Pancreas (tissue), 10 donors: ENCODE measurements around the gene KRTAP9-4. TPM values are rescaled to one million over a fixed set of nuclear protein-coding genes. Genes with fewer than 3 reads are reported as not detected.
"Not testable (repeated sequence)": the region's sequence is repeated elsewhere in the genome, so short reads cannot be mapped to it uniquely, and the experiment has no call there.

Experiments
- ATAC-seq, 4 donors: fragments of 200-7000 bp; cut with Tn5 transposase; one replicate each; pipeline versions ENCODE4 v1.8.0 to v1.9.1; 2020; ENCODE audit warnings: mild to moderate bottlenecking in 4 of 4, moderate library complexity in 4 of 4
- DNase-seq, 6 donors: peaks; one replicate each; pipeline ENCODE4 v3.0.0-alpha.2; 2020
- FAIRE-seq: peaks from 2 replicates; lab custom pipeline; 2012; peaks lifted over from hg19 to GRCh38; lab: Jason Lieb, UNC
- H3K27ac ChIP-seq, 4 donors: fragments of 200-600 bp; sonication (generic); 1 replicate in 3 of 4; 2 replicates in 1 of 4; pipeline versions ENCODE4 v1.5.0 to v1.8.0; 2020
- H3K27me3 ChIP-seq, 4 donors: fragments of 200-600 bp; one replicate each; pipeline ENCODE4 v1.8.0; 2021
- H3K36me3 ChIP-seq, 3 donors: fragments of 200-600 bp; sonication (generic) in 1 of 3; one replicate each; pipeline versions ENCODE4 v1.5.0 to v1.8.0; 2020 to 2021
- H3K4me1 ChIP-seq, 3 donors: fragments of 200-600 bp; one replicate each; pipeline ENCODE4 v1.8.0; 2021
- H3K4me3 ChIP-seq, 4 donors: fragments of 200-600 bp; sonication (generic) in 2 of 4; one replicate each; pipeline versions ENCODE4 v1.5.0 to v1.8.0; 2020 to 2021
- H3K9me3 ChIP-seq, 4 donors: fragments of 200-600 bp; one replicate each; pipeline ENCODE4 v1.8.0; 2021
- WGBS, 2 donors: extraction: QIAGEN DNeasy Blood & Tissue Kit; methylation state at CpG; one replicate each; pipeline ENCODE4 v1.1.7; 2013; 5-methylcytosine and 5-hydroxymethylcytosine counted together
- intact Hi-C, 3 donors: fragments of 100-400 bp; cut with DNase I; formaldehyde crosslinking; loops; one replicate each; pipeline versions ENCODE4 v1.11.1 to v1.14.2; 2022
- polyA plus RNA-seq, 2 donors: library from polyadenylated mRNA; stranded (reverse); fragments of 200-250 nt; gene quantifications; one replicate each; pipeline ENCODE4 v1.2.3, GENCODE V29; 2013
- total RNA-seq, 6 donors: library from RNA; stranded (reverse); fragmentation: NEBNext Ultra II Directional in 4 of 6; extraction: Animal tissue kit (Norgen Biotek cat#: 25700) in 4 of 6; gene quantifications; one replicate each; pipeline versions ENCODE4 v1.2.1 to v1.2.4, GENCODE V29; 2021 to 2023
- TF ChIP-seq, protein P1 (sequence below), 4 donors: fragments of 200-600 bp; sonication (generic) in 3 of 4; IDR thresholded peaks; one replicate each; pipeline versions ENCODE4 v1.5.0 to v1.8.0; 2021; ENCODE audit warnings: antibody characterized with exemption in 4 of 4
- donor health status: healthy with polysubstance abuse.
- donor health status: DM: no; HTN: no; CAD: no; lungs with moderate emphysema.
- donor health status: DM: no; HTN: no; CAD: no.
- donor health status: control.
- donor health status: control.
- donor health status: Bipolar disorder and iron deficiency.
- donor health status: DM: yes; HTN: yes; CAD: no.
- donor health status: DM: no; HTN: no; CAD: no.
- donor health status: DM: no; HTN: no; CAD: no.
- donor health status: DM: yes; HTN: yes; CAD: no.

Gene KRTAP9-4
- total and polyA plus RNA-seq, 8 donors: not detected

DNA sequence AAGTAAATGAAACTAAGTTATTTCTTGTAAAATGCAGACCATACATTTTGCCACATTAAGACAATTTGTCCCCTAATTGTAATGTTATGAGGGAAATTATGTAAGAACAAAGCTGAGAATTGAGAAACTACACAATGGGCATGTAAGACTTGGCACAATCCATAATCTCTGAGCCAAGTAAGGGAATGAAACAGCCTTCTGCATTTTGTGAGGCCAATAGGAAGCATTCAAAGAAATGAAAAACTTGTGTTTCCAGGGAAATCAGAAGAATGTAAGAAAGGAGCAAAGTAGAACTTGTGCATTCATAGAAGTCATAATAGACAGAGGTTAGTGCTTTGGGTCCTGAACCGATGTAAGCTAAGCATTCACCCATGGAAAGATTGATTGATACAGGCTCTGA is 1.8 kb downstream of the KRTAP9-4 start:
- Histone ChIP-seq H3K4me3 (no peak overlapping the region), H3K9me3 (no peaks in the 10 kb centered on the region), H3K4me1 (no peaks in the 10 kb centered on the region), H3K36me3 (no peaks in the 10 kb centered on the region), H3K27ac (no peak overlapping the region), H3K27me3 (no peaks in the 10 kb centered on the region)
- DNase-seq: no peak
- 78 to 82% methylated on average over 1 of the region's 1 CpG for WGBS, 2 donors
- TF ChIP-seq, protein P1, sequence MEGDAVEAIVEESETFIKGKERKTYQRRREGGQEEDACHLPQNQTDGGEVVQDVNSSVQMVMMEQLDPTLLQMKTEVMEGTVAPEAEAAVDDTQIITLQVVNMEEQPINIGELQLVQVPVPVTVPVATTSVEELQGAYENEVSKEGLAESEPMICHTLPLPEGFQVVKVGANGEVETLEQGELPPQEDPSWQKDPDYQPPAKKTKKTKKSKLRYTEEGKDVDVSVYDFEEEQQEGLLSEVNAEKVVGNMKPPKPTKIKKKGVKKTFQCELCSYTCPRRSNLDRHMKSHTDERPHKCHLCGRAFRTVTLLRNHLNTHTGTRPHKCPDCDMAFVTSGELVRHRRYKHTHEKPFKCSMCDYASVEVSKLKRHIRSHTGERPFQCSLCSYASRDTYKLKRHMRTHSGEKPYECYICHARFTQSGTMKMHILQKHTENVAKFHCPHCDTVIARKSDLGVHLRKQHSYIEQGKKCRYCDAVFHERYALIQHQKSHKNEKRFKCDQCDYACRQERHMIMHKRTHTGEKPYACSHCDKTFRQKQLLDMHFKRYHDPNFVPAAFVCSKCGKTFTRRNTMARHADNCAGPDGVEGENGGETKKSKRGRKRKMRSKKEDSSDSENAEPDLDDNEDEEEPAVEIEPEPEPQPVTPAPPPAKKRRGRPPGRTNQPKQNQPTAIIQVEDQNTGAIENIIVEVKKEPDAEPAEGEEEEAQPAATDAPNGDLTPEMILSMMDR (IDR thresholded peaks at IDR 0.05): no peak
- ATAC-seq: no peak
- intact Hi-C loops: no loop called here
- FAIRE-seq: no peak

DNA sequence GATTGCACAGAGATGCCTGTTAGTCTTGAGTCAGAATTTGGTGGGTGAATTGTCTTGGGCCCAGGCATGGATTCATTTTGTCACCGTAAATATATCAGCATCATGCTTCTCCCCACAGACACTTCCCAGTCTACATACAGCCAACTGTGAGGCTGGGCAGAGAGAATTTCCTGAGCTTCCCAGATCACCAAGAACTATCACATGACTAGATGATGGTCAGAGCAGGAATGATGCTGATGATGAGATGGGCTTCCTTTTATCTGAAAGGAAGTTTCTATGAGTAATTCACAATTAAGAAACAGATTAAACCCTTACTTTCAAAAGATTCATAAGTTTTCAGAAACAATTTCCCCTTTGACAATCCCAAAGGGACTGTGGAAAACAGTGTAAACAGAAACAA is 5.4 kb downstream of the KRTAP9-4 start:
- 0 to 52% methylated on average over 1 of the region's 1 CpG for WGBS, 2 donors
- ATAC-seq (no peak), FAIRE-seq (no peak), DNase-seq (no peak)
- Histone ChIP-seq H3K4me3 (no peak overlapping the region), H3K9me3 (no peaks in the 10 kb centered on the region), H3K27ac (no peak overlapping the region), H3K36me3 (no peaks in the 10 kb centered on the region), H3K27me3 (no peaks in the 10 kb centered on the region), H3K4me1 (no peaks in the 10 kb centered on the region)
- TF ChIP-seq, protein P1 (IDR thresholded peaks at IDR 0.05): no peak
- intact Hi-C loops: no loop called here

DNA sequence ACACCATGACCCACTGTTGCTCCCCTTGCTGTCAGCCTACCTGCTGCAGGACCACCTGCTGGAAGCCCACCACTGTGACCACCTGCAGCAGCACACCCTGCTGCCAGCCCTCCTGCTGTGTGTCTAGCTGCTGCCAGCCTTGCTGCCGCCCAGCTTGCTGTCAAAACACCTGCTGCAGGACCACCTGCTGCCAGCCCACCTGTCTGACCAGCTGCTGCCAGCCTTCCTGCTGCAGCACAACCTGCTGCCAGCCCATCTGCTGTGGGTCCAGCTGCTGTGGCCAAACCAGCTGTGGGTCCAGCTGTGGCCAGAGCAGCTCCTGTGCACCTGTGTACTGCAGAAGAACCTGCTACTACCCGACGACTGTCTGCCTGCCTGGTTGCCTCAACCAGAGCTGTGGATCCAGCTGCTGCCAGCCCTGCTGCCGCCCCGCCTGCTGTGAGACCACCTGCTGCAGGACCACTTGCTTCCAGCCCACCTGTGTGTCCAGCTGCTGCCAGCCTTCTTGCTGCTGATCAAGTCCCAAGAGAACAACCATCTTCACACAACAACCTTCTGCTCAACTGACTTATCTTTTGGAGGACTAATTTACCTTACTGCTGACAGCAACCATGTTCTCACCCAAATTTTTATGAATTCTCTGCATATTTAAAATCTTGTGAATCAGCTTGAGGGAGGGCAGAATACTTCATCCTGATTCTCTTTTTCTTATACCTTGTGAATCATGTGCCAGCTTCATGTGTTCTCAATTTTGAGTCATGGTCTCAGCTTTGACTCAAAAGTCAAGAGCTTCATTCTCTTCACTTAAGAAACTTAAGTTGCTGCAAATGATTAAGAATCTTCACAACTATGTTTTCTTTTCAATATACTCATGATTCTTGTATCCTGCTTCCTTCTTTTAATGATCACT is 6.1 kb downstream of the KRTAP9-4 start, which contains the start of gene KRTAP9-9:
KRTAP9-9 (plus strand) TSS at position 4 of the 910 bp plus-strand sequence.
- H3K4me3 ChIP-seq, ATAC-seq, H3K4me1 ChIP-seq, H3K27ac ChIP-seq, H3K27me3 ChIP-seq, intact Hi-C loops, H3K9me3 ChIP-seq, FAIRE-seq, H3K36me3 ChIP-seq: not testable (repeated sequence)
- WGBS, 2 donors: 52 to 53% methylated on average over 5 of the region's 5 CpGs
- peak in 1 of 6 donors; percentile 18 for DNase-seq

DNA sequence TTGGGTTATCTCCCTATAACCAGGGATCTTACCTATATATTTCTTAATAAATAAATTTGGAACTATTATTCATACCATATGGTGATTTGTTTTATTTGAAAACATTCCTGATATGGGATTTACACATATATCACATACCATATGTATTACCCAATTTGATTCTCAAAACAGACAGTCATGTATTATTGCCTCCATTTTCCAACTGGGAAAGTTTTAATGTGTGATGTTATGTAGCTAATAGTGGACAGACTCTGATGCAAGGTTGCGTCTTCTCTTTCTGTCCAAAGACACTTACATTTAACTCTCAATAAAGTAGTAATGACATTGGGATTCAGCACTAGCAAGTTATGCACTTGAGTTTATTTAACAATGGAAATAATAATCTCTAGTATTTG is 6.8 kb downstream of the KRTAP9-4 start:
- Histone ChIP-seq H3K36me3 (no peaks in the 10 kb centered on the region), H3K4me1 (no peaks in the 10 kb centered on the region), H3K27ac (no peak overlapping the region), H3K27me3 (no peaks in the 10 kb centered on the region), H3K9me3 (no peaks in the 10 kb centered on the region), H3K4me3 (no peak overlapping the region)
- no peak for DNase-seq
- 87% methylated on average over 1 of the region's 1 CpG for WGBS, 2 donors
- intact Hi-C loops: no loop called here
- FAIRE-seq: no peak
- TF ChIP-seq, protein P1 (IDR thresholded peaks at IDR 0.05): no peak
- ATAC-seq: no peak

DNA sequence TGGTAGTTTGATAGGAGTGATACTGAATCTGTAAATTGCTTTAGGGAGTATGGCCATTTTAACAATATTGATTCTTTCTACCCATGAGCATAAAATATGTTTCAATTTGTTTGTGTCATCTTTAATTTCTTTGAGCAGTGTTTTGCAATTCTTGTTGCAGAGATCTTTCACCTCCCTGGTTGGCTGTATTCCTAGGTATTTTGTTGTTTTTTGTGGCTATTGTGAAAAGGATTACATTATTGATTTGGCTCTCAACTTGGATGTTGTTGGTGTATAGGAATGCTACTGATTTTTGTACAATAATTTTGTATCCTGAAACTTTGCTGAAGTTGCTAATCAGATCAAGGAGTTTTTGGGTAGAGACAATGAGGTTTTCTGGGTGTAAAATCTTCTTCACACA is 8.9 kb downstream of the KRTAP9-4 start:
- Histone ChIP-seq H3K36me3 (no peaks in the 10 kb centered on the region), H3K9me3 (no peaks in the 10 kb centered on the region), H3K27me3 (peaks cover 0 to 3% (median 0%) of the 10 kb centered on the region in 4 donors), H3K27ac (no peak overlapping the region), H3K4me1 (no peaks in the 10 kb centered on the region), H3K4me3 (no peak overlapping the region)
- FAIRE-seq (no peak), ATAC-seq (no peak), DNase-seq (no peak)
- intact Hi-C loops: no loop called here
- TF ChIP-seq, protein P1 (IDR thresholded peaks at IDR 0.05): no peak
